ENCODE data around the gene SPATA9.
A peak's percentile ranks its signal among the peaks of the same experiment; 100 is the strongest.

SPATA9 gene

DNA sequence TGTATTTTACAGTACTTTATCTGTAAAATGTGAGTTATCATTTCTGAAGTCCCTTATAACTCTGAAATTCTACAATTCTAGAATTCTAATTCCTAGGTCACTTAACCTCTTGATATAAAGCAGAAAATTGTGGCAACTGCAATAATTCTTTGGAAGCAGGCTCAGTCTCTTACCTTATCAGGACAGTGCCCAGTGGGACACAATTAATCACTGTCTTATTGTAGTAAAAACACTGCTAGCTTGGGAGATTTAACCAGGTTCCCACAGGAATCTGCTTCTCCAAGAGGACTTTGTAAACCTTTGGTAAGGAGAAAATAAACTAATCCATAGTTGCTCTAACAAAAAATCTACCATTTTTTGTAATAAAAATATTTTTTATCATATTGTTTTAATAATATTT is 18.3 kb upstream of the SPATA9 start:
- H3K27ac ChIP-seq: no peak overlapping the region
- no peak for DNase-seq (ENCODE audit: low read depth, low spot score)
- no peak overlapping the region for H3K9ac ChIP-seq (ENCODE audit: insufficient read length)
- H3K9me3 ChIP-seq (ENCODE audit: low read depth, low read length): no peaks in the 10 kb centered on the region
- H3K36me3 ChIP-seq (ENCODE audit: insufficient read depth, low read length): no peaks in the 10 kb centered on the region
- H3K4me3 ChIP-seq: no peak overlapping the region
- TF ChIP-seq EZH2 (IDR thresholded peaks at IDR 0.05) (no peak), POLR2AphosphoS5 (IDR thresholded peaks at IDR 0.05; ENCODE audit: borderline replicate concordance, low read depth, low read length) (no peak), FOXP2 (optimal IDR thresholded peaks at IDR 0.05; ENCODE audit: control extremely low read depth, extremely low read length, insufficient read depth) (no peak)

DNA sequence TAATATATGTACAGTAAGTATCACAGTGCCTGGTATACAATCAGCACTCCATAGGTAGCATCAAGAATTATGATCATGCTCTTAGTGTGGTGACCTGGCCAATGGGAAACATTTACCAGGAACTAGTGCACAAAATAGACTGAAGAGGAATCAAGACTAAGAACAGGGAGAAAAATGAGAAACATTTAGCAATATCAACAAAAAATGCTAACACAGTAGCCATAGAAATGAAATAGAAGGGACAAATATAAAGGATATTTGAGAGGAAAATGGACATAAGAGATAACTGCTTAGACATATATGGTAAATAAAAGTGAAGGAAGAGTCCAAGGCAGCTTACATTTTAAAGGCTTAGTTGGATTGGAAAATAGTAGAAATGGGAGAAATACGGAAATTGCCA is 16.5 kb upstream of the SPATA9 start:
- no peaks in the 10 kb centered on the region for H3K9me3 ChIP-seq (ENCODE audit: low read depth, low read length)
- no peak overlapping the region for H3K9ac ChIP-seq (ENCODE audit: insufficient read length)
- DNase-seq (ENCODE audit: low read depth, low spot score): no peak
- H3K27ac ChIP-seq: no peak overlapping the region
- TF ChIP-seq FOXP2 (optimal IDR thresholded peaks at IDR 0.05; ENCODE audit: control extremely low read depth, extremely low read length, insufficient read depth) (no peak), EZH2 (IDR thresholded peaks at IDR 0.05) (no peak), POLR2AphosphoS5 (IDR thresholded peaks at IDR 0.05; ENCODE audit: borderline replicate concordance, low read depth, low read length) (no peak)
- H3K36me3 ChIP-seq (ENCODE audit: insufficient read depth, low read length): no peaks in the 10 kb centered on the region
- H3K4me3 ChIP-seq: no peak overlapping the region

DNA sequence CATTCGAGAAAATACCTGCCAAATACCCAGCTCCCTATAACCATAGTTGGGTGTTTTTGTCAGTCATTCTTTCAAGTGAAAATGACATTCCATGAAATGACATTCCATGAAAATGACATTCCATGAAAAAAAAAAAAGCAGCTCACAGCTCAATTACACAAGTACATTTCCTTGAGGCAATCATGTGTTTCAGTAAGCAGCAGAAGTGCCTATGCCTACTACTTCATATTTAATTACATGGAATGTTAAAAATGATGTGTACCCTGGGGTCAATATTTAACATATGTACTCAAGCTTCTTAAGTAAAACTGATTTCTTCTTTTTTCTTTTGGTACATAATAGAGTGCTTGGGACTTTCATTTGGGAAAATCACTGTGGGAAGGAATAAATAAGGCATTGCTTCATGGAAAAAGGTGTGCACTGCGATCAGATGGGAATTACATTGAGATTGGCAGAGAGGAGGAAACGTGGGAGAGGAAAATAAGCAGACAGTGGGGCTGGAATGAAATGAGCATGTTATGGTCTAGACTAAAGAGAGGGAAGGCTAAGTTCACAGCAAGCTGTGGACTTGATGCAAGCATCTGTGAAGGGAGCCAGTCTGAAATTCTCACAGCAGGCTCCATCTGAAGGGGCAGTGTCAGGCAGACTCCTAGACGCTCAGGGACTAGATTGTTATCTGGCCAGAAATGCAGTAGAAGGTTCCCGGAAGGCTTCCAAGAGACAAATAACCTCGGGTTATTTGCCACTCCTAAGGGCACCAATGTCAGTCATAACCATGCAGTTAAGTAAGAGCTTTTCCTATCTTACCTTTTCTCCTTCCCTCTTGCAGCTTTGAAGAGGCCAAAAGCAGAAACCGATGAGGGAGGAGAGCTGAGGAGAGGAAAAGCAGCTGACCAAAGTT is 15.2 kb upstream of the SPATA9 start:
- Histone ChIP-seq H3K9me3 (ENCODE audit: low read depth, low read length) (no peaks in the 10 kb centered on the region), H3K9ac (ENCODE audit: insufficient read length) (no peak overlapping the region), H3K27ac (peak overlapping the region; percentile 38; the same call in 1 of the 2 replicates), H3K4me3 (peak overlapping the region; percentile 17), H3K36me3 (ENCODE audit: insufficient read depth, low read length) (no peaks in the 10 kb centered on the region)
- DNase-seq (ENCODE audit: low read depth, low spot score): peak; percentile 75
- TF ChIP-seq FOXP2 (optimal IDR thresholded peaks at IDR 0.05; ENCODE audit: control extremely low read depth, extremely low read length, insufficient read depth) (no peak), EZH2 (IDR thresholded peaks at IDR 0.05) (no peak), POLR2AphosphoS5 (IDR thresholded peaks at IDR 0.05; ENCODE audit: borderline replicate concordance, low read depth, low read length) (no peak)

DNA sequence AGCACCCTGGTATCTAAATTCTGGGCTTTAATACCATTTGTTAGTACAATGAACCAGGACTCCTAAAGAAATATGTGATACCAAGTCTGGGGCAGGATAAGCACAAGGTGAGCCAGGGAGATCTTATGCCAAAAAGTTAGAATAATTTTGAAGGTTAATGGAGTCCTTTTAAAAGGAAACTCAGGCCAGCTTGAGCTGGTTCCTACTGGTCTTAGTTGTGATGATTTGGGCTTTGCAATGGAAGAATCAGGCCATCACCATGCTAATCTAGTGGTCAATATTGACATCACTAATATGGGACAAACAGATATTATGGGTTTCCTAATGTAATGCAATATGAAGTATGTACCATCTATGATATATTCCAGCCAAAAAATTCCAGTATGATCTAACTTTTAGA is 7.5 kb upstream of the SPATA9 start:
- Histone ChIP-seq H3K4me3 (no peak overlapping the region), H3K9ac (ENCODE audit: insufficient read length) (no peak overlapping the region), H3K27ac (no peak overlapping the region), H3K9me3 (ENCODE audit: low read depth, low read length) (no peaks in the 10 kb centered on the region), H3K36me3 (ENCODE audit: insufficient read depth, low read length) (no peaks in the 10 kb centered on the region)
- TF ChIP-seq FOXP2 (optimal IDR thresholded peaks at IDR 0.05; ENCODE audit: control extremely low read depth, extremely low read length, insufficient read depth) (no peak), EZH2 (IDR thresholded peaks at IDR 0.05) (no peak), POLR2AphosphoS5 (IDR thresholded peaks at IDR 0.05; ENCODE audit: borderline replicate concordance, low read depth, low read length) (no peak)
- no peak for DNase-seq (ENCODE audit: low read depth, low spot score)

DNA sequence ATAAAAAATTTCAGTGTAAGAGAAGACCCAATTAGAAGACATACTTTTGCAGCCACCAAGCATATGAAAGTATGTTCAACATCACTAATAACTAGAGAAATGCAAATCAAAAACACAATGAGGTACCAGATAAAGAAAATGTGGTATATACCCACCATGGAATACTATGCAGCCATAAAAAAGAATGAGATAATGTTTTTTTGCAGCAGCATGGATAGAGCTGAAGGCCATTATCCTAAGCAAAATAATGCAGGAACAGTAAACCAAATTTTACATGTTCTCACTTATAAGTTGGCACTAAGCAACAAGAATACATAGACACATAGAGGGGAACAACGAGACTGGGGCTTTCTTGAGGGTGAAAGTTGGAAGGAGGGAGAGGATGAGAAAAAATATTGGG is 6.9 kb upstream of the SPATA9 start:
- H3K27ac ChIP-seq: no peak overlapping the region
- no peaks in the 10 kb centered on the region for H3K36me3 ChIP-seq (ENCODE audit: insufficient read depth, low read length)
- no peak overlapping the region for H3K9ac ChIP-seq (ENCODE audit: insufficient read length)
- DNase-seq (ENCODE audit: low read depth, low spot score): no peak
- no peak overlapping the region for H3K4me3 ChIP-seq
- TF ChIP-seq POLR2AphosphoS5 (IDR thresholded peaks at IDR 0.05; ENCODE audit: borderline replicate concordance, low read depth, low read length) (no peak), EZH2 (IDR thresholded peaks at IDR 0.05) (no peak), FOXP2 (optimal IDR thresholded peaks at IDR 0.05; ENCODE audit: control extremely low read depth, extremely low read length, insufficient read depth) (no peak)
- H3K9me3 ChIP-seq (ENCODE audit: low read depth, low read length): no peaks in the 10 kb centered on the region

DNA sequence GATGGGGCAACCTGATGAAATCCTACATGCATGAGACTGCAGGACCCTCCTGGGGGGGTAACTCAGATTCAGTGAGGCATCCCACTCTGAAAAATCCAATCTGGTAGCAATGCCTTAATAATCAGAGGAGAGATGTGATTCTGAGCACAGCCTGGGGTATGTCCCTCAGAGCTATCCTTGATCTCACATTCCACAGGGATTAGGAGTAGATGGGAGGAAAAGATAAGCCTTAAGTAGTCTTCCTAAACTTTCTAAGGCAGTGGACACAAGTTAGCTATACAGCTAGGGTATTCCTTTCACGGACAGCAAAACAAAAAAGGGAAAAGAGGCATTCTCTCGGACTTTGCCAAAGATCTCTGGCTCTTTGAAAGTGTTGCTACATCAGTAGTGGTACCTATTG is 3.9 kb upstream of the SPATA9 start:
- DNase-seq (ENCODE audit: low read depth, low spot score): no peak
- Histone ChIP-seq H3K9ac (ENCODE audit: insufficient read length) (no peak overlapping the region), H3K9me3 (ENCODE audit: low read depth, low read length) (no peaks in the 10 kb centered on the region), H3K4me3 (no peak overlapping the region), H3K27ac (no peak overlapping the region), H3K36me3 (ENCODE audit: insufficient read depth, low read length) (no peaks in the 10 kb centered on the region)
- TF ChIP-seq FOXP2 (optimal IDR thresholded peaks at IDR 0.05; ENCODE audit: control extremely low read depth, extremely low read length, insufficient read depth) (no peak), EZH2 (IDR thresholded peaks at IDR 0.05) (no peak), POLR2AphosphoS5 (IDR thresholded peaks at IDR 0.05; ENCODE audit: borderline replicate concordance, low read depth, low read length) (no peak)

DNA sequence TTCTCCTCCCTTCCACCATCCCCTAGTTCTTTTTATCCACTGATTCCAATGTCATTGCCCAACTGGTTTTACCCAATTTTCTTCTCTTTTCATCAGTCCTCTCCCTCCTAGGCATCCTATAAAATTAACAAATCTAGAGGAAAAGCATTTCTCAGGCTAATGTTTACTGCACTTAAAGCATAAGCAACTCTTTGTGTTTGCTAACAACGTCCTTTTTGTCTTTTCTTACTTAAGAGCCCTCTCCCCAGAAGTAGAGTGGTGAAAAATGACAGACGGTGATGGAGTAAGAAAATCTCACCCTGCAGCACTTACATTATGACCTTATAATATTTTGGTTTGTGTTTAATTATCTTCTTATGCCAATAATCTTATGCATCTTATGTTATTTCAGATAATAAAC is 1.6 kb upstream of the SPATA9 start:
- Histone ChIP-seq H3K4me3 (no peak overlapping the region), H3K9ac (ENCODE audit: insufficient read length) (no peak overlapping the region), H3K27ac (no peak overlapping the region), H3K9me3 (ENCODE audit: low read depth, low read length) (no peaks in the 10 kb centered on the region), H3K36me3 (ENCODE audit: insufficient read depth, low read length) (no peaks in the 10 kb centered on the region)
- DNase-seq (ENCODE audit: low read depth, low spot score): no peak
- TF ChIP-seq FOXP2 (optimal IDR thresholded peaks at IDR 0.05; ENCODE audit: control extremely low read depth, extremely low read length, insufficient read depth) (no peak), POLR2AphosphoS5 (IDR thresholded peaks at IDR 0.05; ENCODE audit: borderline replicate concordance, low read depth, low read length) (no peak), EZH2 (IDR thresholded peaks at IDR 0.05) (no peak)

DNA sequence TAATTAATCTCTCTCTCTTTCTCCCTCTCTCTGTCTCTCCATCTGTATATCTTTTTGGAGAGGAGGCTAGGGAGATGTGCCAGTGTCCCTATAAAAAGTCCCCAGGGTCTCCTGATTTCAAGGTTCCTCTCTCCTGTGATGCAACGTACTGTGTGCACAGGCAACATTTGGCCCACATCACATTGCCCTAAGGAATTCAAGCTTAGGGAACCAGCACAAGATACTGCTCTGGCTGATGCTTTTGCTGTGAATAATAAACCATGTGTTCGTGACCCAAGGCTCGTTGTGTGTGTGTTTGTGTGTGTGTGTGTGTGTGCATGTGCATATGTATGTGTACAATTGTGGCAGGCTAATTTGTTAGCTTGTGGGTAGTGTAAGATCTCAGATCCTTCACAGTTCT is 9.7 kb downstream of the SPATA9 start:
- TF ChIP-seq EZH2 (IDR thresholded peaks at IDR 0.05): no peak
- TF ChIP-seq FOXP2 (optimal IDR thresholded peaks at IDR 0.05; ENCODE audit: control extremely low read depth, extremely low read length, insufficient read depth): no peak
- TF ChIP-seq POLR2AphosphoS5 (IDR thresholded peaks at IDR 0.05; ENCODE audit: borderline replicate concordance, low read depth, low read length): no peak
- H3K9me3 ChIP-seq (ENCODE audit: low read depth, low read length): no peaks in the 10 kb centered on the region
- DNase-seq (ENCODE audit: low read depth, low spot score): peak; percentile 12
- no peak overlapping the region for H3K9ac ChIP-seq (ENCODE audit: insufficient read length)
- no peak overlapping the region for H3K4me3 ChIP-seq
- peak overlapping the region; percentile 65; the same call in 1 of the 2 replicates for H3K27ac ChIP-seq
- no peaks in the 10 kb centered on the region for H3K36me3 ChIP-seq (ENCODE audit: insufficient read depth, low read length)

Measured in SK-N-MC (cell line).